Colonic mucosa (tissue), 4 donors: ENCODE measurements around the gene PHLDB2. TPM values are rescaled to one million over a fixed set of nuclear protein-coding genes. Genes with fewer than 3 reads are reported as not detected.

Source experiments
- DNase-seq: peaks from one replicate; pipeline ENCODE4 v3.0.0-alpha.2; 2020
- H3K27ac ChIP-seq: fragments of 200-600 bp; one replicate; pipeline ENCODE4 v1.8.0; 2021
- H3K27me3 ChIP-seq: fragments of 200-600 bp; one replicate; pipeline ENCODE4 v1.8.0; 2021
- H3K36me3 ChIP-seq: fragments of 200-600 bp; one replicate; pipeline ENCODE4 v1.8.0; 2021
- H3K4me1 ChIP-seq: fragments of 200-600 bp; one replicate; pipeline ENCODE4 v1.8.0; 2021; ENCODE audit warnings: mild to moderate bottlenecking
- H3K4me3 ChIP-seq: fragments of 200-600 bp; one replicate; pipeline ENCODE4 v1.8.0; 2021
- H3K9ac ChIP-seq, 2 donors: one replicate each; pipeline ENCODE4 v1.7.0; 2013; ENCODE audit warnings: control low read depth in 2 of 2, low read depth in 2 of 2, low read length in 2 of 2
- H3K9me3 ChIP-seq: fragments of 200-600 bp; one replicate; pipeline ENCODE4 v1.8.0; 2021
- CTCF ChIP-seq: fragments of 200-600 bp; IDR thresholded peaks from one replicate; pipeline ENCODE4 v1.8.0; 2022; ENCODE audit warnings: antibody characterized with exemption, mild to moderate bottlenecking
- intact Hi-C: fragments of 100-400 bp; cut with DNase I; formaldehyde crosslinking; loops from one replicate; pipeline ENCODE4 v1.14.1; 2022
- total RNA-seq, 2 donors: library from RNA; stranded (reverse); fragmentation: NEBNext Ultra II Directional in 1 of 2; extraction: Animal tissue kit (Norgen Biotek cat#: 25700) in 1 of 2; gene quantifications; one replicate each; pipeline ENCODE4 v1.2.1, GENCODE V29; 2021
- donor health status: healthy.
- donor health status: DM: no; HTN: no; CAD: no.
- donor health status: DM: no; HTN: no; CAD: no.

The PHLDB2 gene
- total RNA-seq, 2 donors from 2014 or later, result 3.1 to 33.4 TPM

DNA sequence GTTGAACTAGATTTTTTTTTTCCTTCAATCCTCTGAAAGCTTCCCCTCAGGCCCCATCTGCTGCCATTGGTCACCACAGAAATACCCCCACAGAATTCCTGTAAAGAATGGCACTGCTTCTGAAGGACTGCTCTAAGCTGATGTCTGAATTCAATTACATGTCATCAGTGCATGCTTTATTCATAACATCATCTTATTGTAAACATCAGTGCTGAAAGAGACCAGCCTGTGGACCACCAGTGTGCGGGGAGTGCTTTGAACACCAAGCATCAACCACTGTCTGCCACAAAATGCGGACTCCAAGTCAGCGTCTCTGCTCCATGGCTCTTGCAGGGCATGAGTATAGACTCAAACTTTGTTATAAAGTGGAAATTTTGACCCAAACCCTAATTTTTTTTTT lies 11.6 kb downstream of the PHLDB2 start:
- Histone ChIP-seq H3K9me3 (no peaks in the 10 kb centered on the region), H3K4me1 (no peaks in the 10 kb centered on the region), H3K9ac (no peak overlapping the region), H3K27me3 (no peaks in the 10 kb centered on the region), H3K27ac (no peak overlapping the region), H3K4me3 (no peak overlapping the region), H3K36me3 (no peaks in the 10 kb centered on the region)
- intact Hi-C loops, result no loop called here
- DNase-seq, result no peak
- TF ChIP-seq CTCF, result no peak

DNA sequence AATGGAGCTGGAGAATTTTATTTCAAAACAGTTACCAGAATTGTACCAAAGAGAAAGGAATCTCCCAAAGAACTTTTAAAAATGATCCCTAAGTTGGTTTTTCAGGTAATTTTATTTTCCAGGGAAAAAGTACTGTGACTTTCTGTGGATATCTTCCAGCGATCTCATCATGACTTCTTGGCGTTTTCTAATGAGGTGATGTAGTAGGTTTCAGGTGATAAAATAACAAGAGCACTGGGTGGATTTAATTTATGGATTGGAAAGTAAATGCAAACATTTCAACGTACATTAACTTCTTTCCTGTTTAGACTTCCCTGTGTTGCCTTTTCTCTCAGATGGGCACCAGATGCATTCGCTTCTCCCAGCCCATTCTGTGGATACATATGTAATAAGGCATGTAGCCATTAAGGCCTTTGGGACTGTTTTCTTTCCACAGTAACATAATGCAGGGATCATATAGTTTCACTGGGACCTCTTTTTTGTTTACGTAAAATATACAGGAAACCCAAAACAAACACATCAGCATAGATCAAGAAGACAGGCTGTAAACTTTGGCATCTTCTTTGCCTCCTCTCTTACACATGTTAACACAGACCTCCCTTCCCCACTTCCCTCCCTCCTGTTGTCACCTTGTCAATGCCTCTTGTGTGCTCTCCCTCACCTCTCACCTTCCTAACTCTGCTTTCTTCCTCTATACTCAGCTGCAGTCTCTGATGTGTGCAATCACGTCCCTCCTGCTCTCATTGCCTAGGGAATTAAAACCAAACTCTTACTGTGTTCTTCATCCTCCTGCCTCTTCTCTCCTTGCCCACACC lies 13.0 kb downstream of the PHLDB2 start:
- Histone ChIP-seq H3K9ac (no peak overlapping the region), H3K4me1 (no peaks in the 10 kb centered on the region), H3K27me3 (no peaks in the 10 kb centered on the region), H3K36me3 (no peaks in the 10 kb centered on the region), H3K9me3 (no peaks in the 10 kb centered on the region), H3K27ac (no peak overlapping the region), H3K4me3 (no peak overlapping the region)
- intact Hi-C loops, result no loop called here
- DNase-seq, result no peak
- TF ChIP-seq CTCF, result no peak

- intact Hi-C loops, result no loop called here
Observed at GRCh38 chr3:111872979-111873378, 13.9 kb downstream of the PHLDB2 start.

DNA sequence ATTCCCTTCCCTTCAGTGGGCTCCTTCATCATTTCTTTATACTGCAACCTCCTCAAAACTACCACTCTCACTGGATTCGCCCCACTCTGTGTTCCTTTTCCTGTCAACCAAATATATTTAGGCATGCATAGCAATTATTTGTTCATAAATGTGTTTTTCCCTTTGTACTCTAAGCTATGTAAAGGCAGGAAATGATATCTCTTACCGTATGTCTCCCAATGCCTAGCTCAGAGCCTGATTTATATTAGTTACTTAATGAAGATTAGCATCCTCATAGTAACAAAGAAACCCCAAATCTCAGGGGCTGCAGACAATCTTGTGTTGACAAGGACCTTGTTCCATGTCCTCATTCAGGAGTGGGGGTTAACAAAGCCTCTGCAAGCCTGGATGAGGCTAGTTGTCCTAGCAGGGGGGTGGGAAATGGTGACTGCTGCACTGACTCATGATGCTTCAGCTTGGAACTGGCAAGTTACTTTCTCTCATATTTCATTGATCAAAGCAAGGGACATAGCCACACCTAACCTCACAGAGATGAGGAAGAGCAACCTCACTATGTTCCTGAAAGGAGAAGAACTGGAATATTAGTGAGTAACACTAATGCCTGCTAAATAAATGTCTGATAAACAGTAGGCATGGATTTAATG lies 15.2 kb downstream of the PHLDB2 start:
- no peak for DNase-seq
- Histone ChIP-seq H3K27me3 (no peaks in the 10 kb centered on the region), H3K36me3 (no peaks in the 10 kb centered on the region), H3K27ac (no peak overlapping the region), H3K4me3 (no peak overlapping the region), H3K9me3 (no peaks in the 10 kb centered on the region), H3K9ac (no peak overlapping the region), H3K4me1 (no peaks in the 10 kb centered on the region)
- TF ChIP-seq CTCF, result no peak
- intact Hi-C loops, result no loop called here

More at GRCh38 chr3:111872979-111873378, 13.9 kb downstream of the PHLDB2 start:
- DNase-seq, result no peak
- TF ChIP-seq CTCF, result no peak
- H3K4me3 ChIP-seq, result no peak overlapping the region
- H3K27me3 ChIP-seq, result no peaks in the 10 kb centered on the region
- H3K9me3 ChIP-seq, result no peaks in the 10 kb centered on the region
- H3K9ac ChIP-seq, result no peak overlapping the region
- no peaks in the 10 kb centered on the region for H3K4me1 ChIP-seq
- no peak overlapping the region for H3K27ac ChIP-seq
- H3K36me3 ChIP-seq, result no peaks in the 10 kb centered on the region

DNA sequence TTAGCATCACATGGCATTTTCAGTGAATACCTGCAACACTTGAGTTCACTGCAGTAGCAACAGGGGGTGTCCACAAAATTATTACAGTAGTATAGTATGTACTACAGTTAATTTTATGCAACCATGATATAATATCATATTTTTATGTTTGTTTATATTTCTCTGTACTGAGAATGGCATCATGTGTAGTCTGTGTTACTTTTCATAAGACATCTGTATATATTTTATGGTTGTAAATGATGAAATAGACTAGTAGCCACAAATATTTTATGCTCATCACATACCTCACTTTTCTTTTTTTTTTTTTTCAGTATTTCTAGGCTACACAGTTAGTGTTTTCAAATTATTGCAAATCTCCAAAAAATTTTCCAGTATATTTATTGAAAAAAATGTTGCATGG lies 22.4 kb downstream of the PHLDB2 start:
- H3K27ac ChIP-seq, result no peak overlapping the region
- no peak overlapping the region for H3K9ac ChIP-seq
- no peak overlapping the region for H3K4me3 ChIP-seq
- H3K9me3 ChIP-seq, result no peaks in the 10 kb centered on the region
- no peaks in the 10 kb centered on the region for H3K36me3 ChIP-seq
- TF ChIP-seq CTCF, result no peak
- H3K4me1 ChIP-seq, result no peaks in the 10 kb centered on the region
- H3K27me3 ChIP-seq, result no peaks in the 10 kb centered on the region
- no peak for DNase-seq
- intact Hi-C loops, result no loop called here
